Femur (tissue), 1 donor: ENCODE results near the gene CMPK1.

Experiments used
- DNase-seq: peaks from one replicate; pipeline ENCODE4 v3.0.0-alpha.2; 2017

The CMPK1 gene

DNA sequence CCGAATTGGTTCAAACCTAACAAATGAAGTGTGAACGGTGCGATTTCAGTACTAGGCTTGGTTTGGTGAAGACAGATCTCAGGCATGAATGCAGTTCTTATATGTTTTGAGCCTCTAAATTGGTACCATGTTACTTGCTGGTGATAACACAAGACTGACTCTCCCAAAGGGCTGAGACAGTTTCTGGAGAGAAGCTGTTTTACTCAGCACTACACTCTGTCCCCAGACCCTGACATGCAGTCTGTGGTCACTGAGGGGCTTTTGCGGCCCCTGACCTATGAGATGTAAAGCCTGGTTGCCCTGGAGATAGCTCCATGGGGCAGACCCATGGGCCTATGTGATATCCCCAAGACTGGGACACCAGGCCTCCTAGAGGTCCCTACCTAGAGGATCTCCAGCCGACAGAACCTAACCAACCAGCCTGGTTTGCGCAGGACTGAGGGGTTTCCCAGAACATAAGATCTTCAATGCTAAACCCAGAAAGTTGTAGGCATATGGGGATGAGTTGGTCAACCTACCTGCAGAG, 63.1 kb downstream of the CMPK1 start:
- no peak for DNase-seq

DNA sequence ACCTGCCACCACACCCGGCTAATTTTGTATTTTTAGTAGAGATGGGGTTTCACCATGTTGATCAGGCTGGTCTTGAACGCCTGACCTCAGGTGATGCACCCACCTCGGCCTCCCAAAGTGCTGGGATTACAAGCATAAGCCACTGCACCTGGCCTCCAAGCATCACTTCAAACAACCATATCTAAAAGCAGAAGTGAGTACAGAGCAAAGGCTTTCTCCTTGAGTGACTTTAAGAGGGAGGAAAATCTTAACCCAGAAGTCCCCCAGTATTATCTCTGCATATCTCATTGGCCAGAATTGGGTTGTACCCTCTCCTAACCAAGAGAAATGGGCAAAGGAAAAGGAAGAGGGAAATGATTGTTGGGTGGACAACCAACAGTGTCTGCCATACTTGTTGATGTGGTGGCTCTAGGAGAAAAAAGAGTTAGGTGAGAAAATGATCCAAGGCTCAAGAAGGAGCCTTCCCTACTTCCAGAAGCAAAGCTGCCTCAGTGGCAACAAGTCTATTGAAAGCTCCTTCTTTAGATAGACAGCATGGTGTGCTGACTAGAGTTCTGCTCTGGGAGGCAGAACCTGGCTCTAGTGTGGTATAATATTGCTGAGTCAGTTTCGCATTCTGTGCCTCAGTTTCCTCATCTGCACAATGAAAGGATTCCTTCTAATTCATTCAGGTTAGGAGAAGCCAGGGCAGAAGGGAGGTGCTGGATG, 65.7 kb downstream of the CMPK1 start:
- no peak for DNase-seq

DNA sequence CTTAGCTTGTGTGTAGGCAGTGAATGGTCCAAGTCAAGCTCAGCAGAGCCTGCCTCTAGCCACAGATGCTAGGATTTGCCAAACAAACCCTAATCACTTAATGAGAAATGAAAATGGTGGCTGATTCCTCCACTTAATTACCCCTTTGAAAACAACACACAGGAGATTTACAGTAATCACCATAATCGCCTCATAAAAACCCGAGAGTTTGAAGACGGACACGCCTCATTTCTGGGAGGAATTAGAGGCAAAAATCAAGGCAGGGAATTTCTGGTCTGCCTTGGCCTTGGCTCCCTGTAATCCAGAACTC, 66.2 kb downstream of the CMPK1 start:
- no peak for DNase-seq

DNA sequence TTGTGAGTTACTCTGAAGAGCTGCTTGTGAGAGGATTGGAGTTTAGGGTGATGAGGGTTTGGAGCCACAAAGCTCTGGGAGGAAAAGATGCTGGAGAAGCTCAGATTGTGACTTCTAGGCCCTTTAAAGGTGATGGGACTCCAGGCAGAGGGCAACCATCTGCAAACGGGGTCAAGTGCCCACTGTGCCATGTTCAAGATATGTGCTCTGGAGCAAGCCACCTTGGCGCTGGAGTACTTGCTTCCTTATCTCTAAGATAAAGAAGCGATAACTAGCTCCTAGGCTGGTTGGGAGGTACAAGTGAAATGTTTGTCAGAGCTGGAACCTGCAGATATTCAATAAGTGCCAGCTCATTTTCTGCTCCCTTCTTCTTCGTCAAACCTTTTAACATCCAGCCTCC, 68.2 kb downstream of the CMPK1 start:
- no peak for DNase-seq

DNA sequence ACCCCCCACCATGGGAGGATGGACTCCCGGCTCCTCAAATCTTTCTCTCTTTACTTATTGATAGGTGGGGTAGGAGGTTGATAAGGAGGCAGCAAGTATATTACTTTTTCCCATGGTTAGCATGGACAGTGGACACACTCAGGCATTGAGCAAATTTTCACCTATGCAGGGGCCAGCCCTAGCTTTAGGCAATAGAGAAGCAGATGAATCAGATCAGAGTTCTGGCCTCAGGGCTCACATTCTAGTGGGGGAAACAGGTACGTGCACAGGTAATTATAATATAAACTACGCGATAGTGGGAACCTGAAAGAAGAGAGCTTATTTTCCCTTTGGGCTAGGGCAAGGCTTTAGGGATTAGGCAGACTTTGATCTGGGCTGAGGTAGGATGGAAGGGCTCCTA, 69.0 kb downstream of the CMPK1 start:
- no peak for DNase-seq

DNA sequence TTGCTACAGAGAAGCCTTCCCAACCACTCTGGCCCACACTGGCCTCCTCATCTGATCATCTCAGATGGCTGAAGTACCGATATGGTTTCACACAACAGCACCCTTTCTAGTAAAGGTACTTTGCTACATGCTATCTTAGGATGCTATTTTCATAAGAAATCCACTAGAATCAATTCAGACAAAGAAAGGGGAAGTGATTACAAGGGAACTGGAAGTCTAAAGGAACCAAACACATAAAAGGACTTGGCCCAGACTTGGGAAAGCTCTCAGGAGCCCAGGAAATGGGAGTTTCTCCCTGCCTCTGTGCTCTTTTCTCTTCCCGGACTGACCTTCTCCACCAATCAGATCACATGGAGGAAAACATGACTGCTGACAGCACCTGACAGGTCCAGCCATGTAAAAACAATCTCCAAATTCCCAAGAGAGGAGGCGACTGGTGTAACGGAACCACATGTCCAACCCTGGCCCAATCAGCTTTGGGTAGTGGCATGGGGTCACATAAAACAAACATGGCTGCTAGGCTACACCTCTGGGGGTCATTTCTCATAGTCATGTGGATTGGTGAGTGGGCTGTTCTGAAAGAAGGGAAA, 69.8 kb downstream of the CMPK1 start:
- no peak for DNase-seq

DNA sequence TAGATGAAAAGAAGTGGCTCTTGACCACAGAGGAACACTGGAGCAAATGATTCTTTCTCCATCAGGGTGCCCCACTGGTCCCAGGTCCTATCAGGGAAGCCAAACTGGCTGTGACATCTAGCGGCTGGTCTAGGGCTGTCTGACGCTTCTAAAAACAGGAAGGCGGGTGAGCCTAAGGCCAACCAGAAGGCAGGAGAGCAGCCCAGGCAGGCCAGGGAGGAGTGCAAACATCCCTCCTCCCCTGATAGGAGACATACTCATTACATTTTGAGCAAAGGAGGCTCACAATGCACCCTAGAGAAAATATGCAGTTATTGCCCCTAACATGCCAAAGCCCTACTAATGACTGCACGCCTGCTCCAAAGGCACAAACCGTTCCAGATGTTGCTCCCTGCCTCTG, 72.1 kb downstream of the CMPK1 start:
- no peak for DNase-seq

DNA sequence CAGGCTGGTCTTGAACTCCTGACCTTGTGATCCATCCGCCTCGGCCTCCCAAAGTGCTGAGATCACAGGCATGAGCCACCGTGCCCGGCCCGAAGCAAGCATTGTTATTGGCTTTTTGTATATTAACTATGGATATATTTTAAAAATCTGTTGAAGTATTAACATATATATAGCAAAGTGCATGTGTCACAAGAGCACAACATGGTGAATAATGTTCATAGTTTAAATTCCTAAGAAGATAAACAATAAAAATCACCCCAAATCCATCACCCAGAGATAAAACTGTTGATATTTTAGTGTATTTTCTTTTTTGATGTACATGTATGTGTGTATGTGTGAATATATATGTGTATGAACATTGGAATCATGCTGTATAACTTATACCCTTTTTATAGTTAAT, 73.4 kb downstream of the CMPK1 start:
- DNase-seq = no peak

DNA sequence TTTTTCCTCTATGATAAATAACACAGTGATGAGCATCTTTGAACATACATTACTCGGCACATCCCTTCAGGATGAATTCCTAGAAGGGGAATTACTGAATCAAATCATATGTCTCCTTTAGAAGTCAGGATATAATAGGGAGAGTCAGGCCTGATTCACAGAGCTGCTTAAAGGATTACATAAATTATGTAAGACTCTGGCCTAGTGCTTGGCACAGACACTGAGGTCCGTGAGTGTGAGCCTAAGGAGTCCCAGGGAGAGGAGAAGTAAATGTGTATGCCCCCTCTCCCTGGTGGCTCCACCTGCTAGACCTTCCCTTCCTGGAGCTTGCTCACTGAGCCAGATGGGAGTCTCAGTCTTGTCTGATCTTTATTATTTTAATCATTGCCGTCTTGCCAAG, 73.9 kb downstream of the CMPK1 start:
- DNase-seq = no peak

DNA sequence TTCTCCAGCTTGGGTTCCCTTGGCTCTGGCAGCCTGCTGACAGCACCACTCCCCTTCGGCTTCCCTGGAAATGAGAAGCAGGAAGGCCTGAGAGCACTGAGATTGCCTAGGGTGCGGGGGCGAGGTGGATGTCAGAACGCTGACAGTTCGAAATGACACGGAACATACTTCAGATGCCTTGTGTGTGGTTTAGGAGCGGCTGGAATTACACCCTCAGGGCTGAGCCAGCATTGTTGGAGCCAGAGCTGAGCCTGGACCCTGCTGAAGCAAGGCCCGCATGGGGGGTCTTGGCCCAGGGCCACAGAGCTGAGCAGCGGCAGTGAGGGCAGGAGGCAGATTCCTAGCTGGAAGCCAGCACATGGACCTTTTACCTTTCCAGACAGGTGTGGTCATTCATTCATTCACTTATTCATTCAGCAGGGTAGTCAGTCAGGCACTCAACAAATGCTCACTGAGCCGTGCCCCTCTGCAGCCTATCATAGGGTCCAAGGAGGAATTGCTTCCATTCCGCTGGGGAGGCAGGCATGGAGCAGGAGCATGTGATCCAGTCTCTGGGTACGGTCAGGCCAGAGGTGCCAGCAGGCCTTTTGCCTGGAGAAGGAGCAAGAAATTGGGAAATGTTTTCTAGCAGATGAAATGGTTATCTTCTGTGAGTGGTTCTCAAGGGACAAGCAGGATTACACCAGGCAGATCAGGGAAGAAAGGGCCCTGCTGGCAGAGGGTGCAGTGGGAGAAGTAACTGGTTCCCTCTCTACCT, 75.9 kb downstream of the CMPK1 start:
- DNase-seq = no peak

DNA sequence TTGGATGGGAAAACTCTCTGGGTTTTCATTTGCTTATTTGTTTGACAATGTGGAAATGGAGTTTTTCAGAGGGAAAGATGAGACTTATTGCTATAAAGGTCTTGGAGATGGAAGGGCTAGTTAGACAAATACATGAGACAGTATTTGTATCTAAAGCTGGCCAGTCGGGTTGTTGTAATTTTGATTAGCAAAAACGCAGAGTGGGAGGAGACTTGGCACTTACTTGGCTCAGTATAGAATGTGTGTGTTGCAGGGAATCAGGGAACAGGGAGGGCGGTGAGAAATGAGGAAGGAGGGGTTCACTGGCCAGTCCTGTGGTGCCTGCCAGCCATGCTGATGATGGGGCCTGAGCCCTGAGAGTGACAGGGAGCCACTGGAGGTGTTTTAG, 76.5 kb downstream of the CMPK1 start:
- DNase-seq = no peak

DNA sequence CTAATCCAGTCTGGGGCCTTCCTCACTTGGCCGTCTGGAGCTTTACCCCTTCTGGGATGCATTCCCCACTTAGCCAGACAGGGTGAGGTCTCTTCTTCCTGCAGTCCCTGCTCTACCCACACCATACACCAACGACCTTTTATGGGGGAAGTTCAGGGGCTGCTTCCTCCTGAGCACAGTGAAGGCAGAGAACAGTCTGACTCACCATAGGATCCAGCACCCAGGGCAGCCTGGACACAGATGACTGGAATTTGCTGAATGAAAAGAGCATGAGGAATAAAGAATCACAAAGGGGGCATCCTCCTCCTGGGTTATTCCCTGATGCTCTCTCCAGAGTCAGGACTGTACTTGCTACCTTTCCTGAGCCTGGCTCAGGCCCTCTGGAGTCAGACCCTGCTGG, 77.8 kb downstream of the CMPK1 start:
- no peak for DNase-seq

DNA sequence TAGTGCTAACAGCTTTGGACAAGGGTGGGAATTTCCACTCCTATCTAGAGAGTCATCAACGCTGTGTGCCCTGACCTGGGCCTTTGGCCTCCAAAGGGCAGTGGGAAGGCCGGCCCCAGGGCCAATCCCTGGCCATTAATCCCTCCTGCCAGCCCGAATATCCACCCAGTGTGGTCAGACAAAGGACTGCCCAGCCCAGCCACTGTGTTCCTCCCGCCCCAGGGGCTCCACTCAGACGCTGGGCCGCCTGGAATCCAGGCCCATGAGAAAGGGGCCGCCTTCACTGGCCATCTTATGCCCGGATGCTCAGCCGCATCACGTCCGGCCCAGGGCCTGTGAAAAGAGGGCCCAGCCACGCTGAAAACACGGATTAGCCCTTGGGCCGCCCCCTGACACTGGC, 78.8 kb downstream of the CMPK1 start:
- no peak for DNase-seq

DNA sequence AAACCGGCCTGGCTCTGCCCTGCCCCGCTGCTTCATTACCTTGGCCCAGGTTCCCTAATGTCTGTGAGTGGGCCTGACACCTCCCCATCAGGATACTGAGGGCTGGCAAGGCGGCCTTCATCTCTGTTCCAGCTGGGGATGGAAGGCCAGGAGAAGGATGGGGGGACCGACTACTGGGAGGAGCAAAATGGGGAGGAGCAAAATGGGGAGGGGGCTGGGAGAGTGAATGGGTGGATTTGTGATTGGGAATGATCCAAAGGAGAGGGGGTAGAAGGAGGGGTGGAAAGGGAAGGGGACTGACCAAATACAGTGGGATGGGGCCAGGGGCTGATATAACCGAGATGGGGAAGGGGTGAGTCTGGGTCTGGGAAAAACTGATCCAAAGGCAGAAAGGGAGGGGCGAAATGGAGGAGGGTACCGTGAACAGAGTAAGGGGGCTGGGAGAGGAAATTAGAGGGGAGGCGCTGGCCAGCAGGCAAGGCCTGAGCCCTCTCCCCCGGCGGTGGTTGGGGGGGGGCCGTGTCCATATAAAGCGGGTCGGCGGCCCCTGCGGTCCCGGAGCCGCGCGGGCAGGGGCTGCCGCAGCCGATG, 82.2 kb downstream of the CMPK1 start, which contains the start of gene FOXE3:
FOXE3 (plus strand) TSS at position 558 of the 591 bp plus-strand sequence; CDS start at position 589, 31 bp downstream.
- no peak for DNase-seq

DNA sequence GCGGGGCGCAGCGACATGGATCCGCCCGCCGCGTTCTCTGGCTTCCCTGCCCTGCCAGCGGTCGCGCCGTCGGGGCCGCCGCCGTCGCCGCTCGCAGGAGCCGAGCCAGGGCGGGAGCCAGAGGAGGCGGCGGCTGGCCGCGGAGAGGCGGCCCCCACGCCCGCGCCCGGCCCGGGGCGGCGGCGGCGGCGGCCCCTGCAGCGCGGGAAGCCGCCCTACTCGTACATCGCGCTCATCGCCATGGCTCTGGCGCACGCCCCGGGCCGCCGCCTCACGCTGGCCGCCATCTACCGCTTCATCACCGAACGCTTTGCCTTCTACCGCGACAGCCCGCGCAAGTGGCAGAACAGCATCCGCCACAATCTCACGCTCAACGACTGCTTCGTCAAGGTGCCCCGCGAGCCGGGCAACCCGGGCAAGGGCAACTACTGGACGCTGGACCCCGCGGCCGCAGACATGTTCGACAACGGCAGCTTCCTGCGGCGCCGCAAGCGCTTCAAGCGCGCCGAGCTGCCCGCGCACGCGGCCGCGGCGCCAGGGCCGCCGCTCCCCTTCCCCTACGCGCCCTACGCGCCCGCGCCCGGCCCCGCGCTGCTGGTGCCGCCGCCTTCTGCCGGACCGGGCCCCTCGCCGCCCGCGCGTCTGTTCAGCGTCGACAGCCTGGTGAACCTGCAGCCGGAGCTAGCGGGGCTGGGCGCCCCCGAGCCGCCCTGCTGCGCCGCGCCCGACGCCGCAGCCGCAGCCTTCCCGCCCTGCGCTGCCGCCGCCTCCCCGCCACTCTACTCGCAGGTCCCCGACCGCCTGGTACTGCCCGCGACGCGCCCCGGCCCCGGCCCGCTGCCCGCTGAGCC, 83.0 kb downstream of the CMPK1 start:
- DNase-seq = no peak

DNA sequence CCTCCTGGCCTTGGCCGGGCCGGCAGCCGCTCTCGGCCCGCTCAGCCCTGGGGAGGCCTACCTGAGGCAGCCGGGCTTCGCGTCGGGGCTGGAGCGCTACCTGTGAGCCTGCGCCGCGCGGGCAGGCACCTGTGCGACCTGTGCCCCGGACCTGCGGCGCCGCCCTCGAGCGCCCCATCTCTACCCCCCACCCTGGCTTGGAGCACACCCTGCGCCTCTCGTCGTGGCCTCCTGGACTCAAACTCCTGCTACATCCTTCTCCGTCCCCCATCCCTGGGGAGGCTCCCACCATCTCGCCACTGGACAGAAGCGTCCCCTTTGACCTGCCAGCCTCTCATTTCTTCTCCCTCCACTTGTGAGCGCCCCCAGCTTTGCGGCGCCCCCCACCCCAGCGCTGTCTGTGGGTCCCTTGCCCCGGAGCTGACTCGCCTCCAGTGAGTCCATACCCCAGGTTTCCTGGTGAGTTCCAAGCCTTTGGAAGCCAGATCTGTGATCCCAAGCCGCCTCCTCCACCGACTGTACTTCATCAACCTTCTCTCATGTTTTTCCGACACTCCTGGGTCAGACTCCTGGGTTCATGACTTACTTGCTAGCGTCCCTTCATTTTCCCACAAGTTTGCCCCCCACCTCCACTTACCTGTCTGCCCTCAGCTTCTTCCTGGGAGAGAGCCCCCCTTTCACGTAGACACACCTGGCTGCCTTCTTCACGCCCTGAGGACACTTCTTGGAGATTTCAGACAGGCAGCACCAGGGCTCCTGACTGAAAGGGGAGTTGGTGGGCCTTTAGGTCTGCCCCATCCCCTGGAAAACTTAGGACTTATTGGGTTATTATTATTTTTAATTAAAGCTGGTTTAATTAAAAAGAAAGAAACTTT, 83.8 kb downstream of the CMPK1 start:
- DNase-seq = no peak

DNA sequence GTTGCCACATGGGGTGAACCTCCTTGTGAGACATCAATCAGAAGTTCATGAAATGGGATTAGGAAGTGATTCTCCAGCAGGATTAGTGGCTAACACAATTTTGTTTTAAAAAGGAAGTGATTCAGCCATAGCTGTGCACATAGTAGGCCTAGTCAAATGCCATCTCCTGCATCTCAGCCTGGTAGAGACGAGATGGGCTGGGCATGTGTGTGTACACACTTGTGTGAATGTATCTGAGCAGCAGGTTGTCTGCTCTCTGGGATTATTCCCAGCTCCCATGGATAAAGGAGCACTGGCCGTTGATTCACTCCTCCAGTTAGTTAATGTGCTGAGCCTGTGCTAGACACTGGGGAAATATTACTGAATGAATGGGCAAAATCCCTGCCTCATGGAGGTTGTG, 84.5 kb downstream of the CMPK1 start:
- DNase-seq = no peak

DNA sequence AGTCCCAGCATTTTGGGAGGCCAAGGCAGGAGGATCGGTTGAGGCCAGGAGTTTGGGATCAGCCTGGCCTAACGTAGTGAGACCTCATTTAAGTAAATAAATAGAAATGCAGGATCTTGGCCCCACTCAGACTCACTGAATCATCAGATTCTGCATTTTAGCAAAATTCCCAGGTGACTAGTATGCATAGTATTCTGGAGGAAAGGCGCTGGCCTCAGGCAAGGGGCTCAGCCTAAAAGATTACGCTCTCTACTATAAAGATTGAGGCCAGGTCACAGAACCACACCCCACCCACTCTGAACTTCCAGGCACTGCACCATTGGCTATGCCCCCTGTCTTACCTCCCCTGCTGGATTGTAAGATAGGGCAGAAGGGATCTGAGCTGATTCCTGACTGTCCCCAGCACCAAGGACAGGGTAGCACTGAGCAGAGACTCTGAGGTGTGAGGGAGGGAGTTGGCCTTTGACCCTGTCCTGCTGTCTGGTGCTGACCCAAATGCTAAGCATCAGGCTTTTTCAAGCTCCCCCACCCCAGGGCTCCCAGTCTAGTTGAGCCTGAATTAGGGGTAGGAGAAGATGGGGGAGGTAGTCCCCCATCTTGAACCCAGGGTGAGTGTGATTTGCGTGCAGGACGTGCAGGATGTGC, 85.2 kb downstream of the CMPK1 start:
- no peak for DNase-seq

DNA sequence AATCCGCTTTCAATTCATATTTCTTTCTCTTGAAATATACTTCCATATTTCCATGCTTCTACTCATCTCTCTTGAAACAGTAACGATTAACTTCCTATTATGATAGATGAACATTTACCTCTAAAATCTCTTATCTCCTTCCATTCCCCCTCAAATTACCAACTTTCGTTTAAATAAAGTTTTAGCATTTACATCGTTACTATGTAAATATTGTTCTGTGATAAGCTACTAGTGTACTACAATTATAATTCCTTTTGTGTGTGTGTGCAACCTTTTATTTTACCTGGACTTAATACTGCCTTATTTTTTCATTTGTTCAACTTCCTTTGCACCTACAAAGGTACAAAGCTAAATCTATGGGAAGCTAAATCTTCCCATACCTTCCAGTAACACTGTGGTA, 87.0 kb downstream of the CMPK1 start:
- DNase-seq = no peak

DNA sequence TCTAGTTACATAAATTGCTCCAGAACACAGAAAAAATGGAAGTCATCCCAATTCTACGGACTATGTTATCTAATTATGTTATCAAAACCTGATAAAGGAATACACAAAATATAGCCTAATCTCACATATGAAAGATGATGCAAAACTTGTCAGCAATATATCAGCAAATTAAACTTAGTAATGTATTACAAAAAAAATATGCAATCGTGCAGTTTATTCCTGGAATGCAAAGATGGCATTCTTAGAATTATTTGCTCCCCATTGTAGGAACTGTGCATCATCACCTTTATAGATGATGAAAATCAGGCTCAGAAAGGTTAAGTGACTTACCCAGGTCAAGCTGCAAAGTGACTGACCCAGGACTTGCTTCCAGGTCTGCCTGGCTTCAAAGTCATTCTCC, 90.3 kb downstream of the CMPK1 start:
- DNase-seq = no peak

DNA sequence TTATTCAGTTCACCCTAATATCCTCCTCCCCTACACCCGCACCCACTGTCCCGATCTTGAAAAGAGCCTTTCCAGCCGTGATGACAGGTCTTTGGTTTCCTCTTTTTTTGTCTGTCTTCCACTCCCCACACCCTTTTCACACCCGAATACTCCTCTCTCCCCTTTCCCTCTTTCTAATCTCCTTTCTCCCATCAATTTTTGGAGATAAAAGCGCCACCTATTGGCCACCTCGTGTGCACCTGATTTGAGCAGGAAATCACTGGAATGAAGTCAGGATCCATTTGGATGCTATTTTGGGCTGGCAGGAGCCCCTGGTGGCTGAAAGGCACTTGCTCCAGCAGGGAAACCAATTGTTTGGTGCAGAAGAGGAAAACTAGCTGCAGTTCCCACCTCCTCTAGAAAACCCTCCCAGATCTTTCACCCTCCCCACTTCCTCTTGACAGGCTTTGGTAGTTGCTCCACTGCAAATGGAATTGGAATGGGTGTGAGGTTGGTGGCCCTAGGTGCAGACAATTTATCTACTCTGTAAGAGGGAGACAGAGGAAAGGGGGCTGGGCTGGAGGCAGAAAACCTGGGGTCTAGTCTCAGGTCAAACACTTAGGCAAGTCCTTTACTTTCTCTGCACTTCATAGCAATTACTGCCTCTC, 90.9 kb downstream of the CMPK1 start:
- no peak for DNase-seq
